ENCODE data around the gene ATL3. TPM values are rescaled to one million over a fixed set of nuclear protein-coding genes. Genes with fewer than 3 reads are reported as not detected.
A peak's percentile ranks its signal among the peaks of the same experiment; 100 is the strongest.

Gene ATL3
- total and polyA plus RNA-seq, 2 of the 13 experiments (the other 11 are each of a cell fraction or from before 2014, with no cell fraction given): not detected

DNA sequence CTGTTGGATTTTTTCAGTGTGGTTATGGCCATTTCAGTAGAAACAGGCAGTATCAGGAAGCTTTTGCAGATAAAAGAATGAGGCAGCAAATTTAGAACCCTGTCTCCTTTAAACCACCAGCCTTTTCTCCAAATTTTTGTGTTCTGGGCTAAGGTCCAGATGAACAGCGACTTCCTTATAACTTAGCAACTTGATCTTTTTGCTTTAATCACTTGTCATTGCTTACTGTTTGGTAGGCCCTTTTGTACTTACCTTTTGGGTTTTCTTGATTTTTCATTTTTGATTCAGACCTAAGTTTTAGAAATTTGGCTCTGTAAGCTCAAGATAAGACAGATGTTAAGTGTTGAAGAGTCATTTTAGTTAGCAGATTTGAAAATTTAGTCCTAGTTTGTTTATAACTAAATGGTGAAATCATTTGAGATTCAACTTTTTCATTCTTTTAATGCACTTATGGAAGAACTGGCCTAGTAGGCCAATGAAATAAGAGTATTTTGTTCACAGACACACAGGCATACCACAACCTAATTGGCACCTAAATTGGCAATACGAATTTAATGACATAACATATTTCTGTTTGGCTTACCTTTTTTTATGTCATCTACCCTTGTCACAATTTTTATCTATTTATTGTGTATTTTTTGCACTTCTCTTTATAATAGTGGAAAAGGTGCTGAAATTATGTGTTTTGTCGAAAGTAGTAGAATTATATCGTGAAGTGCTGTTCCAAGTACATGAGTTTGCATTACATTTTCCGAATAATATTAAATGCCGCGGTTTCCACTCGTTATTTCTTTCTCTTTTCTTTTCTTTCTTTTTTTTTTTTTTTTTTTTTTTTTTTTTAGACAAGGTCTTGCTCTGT is 12.2 kb upstream of the ATL3 start:
- H3K36me3 ChIP-seq (replicated peaks in 1 of 2; ENCODE audit: control insufficient read depth in 1 of 2, insufficient read depth in 2 of 2, low read length in 2 of 2): no peaks in the 10 kb centered on the region
- ChIA-PET POLR2A (interaction anchor here (0.8 to 2.8 kb wide), 3 partner anchors 10 to 234 kb away, joined by 3 to 16 read pairs (median 11); partner anchors contain the start of genes RCOR2 and ZFTA), CTCF (ENCODE audit: low intra/inter-chr PET ratio, low total read pairs) (no interaction called here)
- no peak for ATAC-seq
- in situ Hi-C loops (cut with HindIII; ENCODE audit: extremely low pct_ligation_motif_present, low pct_unique_long_range_greater_than_20kb): no loop called here
- no peaks in the 10 kb centered on the region for H3K9me3 ChIP-seq (ENCODE audit: low read length)
- intact Hi-C loops (cut with micrococcal nuclease; ENCODE audit: unreplicated experiment): loop anchor here (5.0 kb wide), 1 partner anchor 54 kb away; no protein-coding TSS in a partner anchor
- H3K4me1 ChIP-seq (ENCODE audit: insufficient read depth, low read length): peaks cover 28% of the 10 kb centered on the region
- WGBS (ENCODE audit: low lambda C conversion rate): 92% methylated on average over 8 of the region's 8 CpGs
- DNase-seq (ENCODE audit: low spot score): no peak
- H3K9ac ChIP-seq (ENCODE audit: insufficient read depth, low read depth, low read length): peak overlapping the region; percentile 77; the same call in 1 of the 2 replicates
- peak overlapping the region; percentile 92 for H3K4me2 ChIP-seq (ENCODE audit: low read depth, low read length)
- no peak overlapping the region for H2AFZ ChIP-seq (ENCODE audit: low read length)
- H3K79me2 ChIP-seq (ENCODE audit: insufficient read depth, low read length): peaks cover 33% of the 10 kb centered on the region
- H3K4me3 ChIP-seq (replicated peaks in 1 of 3; ENCODE audit: insufficient read depth in 1 of 3, low read depth in 2 of 3, low read length in 3 of 3): peak overlapping the region in 2 of 3 experiments; percentile 79 to 83; a peak in 3 of 6 replicates
- no peak for FAIRE-seq
- H3K27ac ChIP-seq (ENCODE audit: extremely low read length, insufficient read depth, low read length): no peak overlapping the region
- no TSS peak for BruUV-seq (replicated peaks)
- H4K20me1 ChIP-seq (ENCODE audit: insufficient read depth, low read length): no peaks in the 10 kb centered on the region; the same call in 1 of the 2 replicates
- TF ChIP-seq MED8 (CRISPR knock-in tag; IDR thresholded peaks at IDR 0.05; ENCODE audit: insufficient replicate concordance) (no peak), XBP1 (CRISPR knock-in tag; IDR thresholded peaks at IDR 0.05) (no peak), TAF15 (IDR thresholded peaks at IDR 0.05; ENCODE audit: low read depth, low read length, poor library complexity, severe bottlenecking) (no peak), RFXAP (CRISPR knock-in tag; IDR thresholded peaks at IDR 0.05; ENCODE audit: borderline replicate concordance) (no peak), MXI1 (IDR thresholded peaks at IDR 0.05; ENCODE audit: borderline replicate concordance, low read depth, low read length) (no peak), ZFYVE20 (CRISPR knock-in tag; IDR thresholded peaks at IDR 0.05; ENCODE audit: borderline replicate concordance, low read depth) (no peak), REL (CRISPR knock-in tag; conservative IDR thresholded peaks at IDR 0.05) (no peak), PCBP2 (optimal IDR thresholded peaks at IDR 0.05; ENCODE audit: low read depth, low read length, poor library complexity, severe bottlenecking) (no peak), NPAS2 (CRISPR knock-in tag; IDR thresholded peaks at IDR 0.05; ENCODE audit: borderline replicate concordance) (no peak), ZFY (CRISPR knock-in tag; IDR thresholded peaks at IDR 0.05) (no peak), CBX2 (IDR thresholded peaks at IDR 0.05; ENCODE audit: low read depth, low read length) (no peak), CBX2 (CRISPR knock-in tag; IDR thresholded peaks at IDR 0.05; ENCODE audit: low read depth) (no peak)
- TF ChIP-seq, protein P1, sequence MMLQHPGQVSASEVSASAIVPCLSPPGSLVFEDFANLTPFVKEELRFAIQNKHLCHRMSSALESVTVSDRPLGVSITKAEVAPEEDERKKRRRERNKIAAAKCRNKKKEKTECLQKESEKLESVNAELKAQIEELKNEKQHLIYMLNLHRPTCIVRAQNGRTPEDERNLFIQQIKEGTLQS (CRISPR knock-in tag; IDR thresholded peaks at IDR 0.05): no peak
- TF ChIP-seq, protein P2, sequence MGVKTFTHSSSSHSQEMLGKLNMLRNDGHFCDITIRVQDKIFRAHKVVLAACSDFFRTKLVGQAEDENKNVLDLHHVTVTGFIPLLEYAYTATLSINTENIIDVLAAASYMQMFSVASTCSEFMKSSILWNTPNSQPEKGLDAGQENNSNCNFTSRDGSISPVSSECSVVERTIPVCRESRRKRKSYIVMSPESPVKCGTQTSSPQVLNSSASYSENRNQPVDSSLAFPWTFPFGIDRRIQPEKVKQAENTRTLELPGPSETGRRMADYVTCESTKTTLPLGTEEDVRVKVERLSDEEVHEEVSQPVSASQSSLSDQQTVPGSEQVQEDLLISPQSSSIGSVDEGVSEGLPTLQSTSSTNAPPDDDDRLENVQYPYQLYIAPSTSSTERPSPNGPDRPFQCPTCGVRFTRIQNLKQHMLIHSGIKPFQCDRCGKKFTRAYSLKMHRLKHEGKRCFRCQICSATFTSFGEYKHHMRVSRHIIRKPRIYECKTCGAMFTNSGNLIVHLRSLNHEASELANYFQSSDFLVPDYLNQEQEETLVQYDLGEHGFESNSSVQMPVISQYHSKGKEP (CRISPR knock-in tag; IDR thresholded peaks at IDR 0.05): no peak
- TF ChIP-seq, protein P3, sequence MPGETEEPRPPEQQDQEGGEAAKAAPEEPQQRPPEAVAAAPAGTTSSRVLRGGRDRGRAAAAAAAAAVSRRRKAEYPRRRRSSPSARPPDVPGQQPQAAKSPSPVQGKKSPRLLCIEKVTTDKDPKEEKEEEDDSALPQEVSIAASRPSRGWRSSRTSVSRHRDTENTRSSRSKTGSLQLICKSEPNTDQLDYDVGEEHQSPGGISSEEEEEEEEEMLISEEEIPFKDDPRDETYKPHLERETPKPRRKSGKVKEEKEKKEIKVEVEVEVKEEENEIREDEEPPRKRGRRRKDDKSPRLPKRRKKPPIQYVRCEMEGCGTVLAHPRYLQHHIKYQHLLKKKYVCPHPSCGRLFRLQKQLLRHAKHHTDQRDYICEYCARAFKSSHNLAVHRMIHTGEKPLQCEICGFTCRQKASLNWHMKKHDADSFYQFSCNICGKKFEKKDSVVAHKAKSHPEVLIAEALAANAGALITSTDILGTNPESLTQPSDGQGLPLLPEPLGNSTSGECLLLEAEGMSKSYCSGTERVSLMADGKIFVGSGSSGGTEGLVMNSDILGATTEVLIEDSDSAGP (CRISPR knock-in tag; IDR thresholded peaks at IDR 0.05; ENCODE audit: borderline replicate concordance): no peak
- H3K27me3 ChIP-seq (ENCODE audit: control insufficient read depth in 1 of 2, insufficient read depth in 2 of 2, low read length in 2 of 2): no peaks in the 10 kb centered on the region; a peak in 1 of 5 replicates

Data from HepG2 (cell line).